ENCODE data around the gene SLX4IP. TPM values are rescaled to one million over a fixed set of nuclear protein-coding genes. Genes with fewer than 3 reads are reported as not detected.

The SLX4IP gene
- total and polyA plus RNA-seq, 2 of the 13 experiments (the other 11 are each of a cell fraction or from before 2014, with no cell fraction given), result 3.6 to 7.3 TPM

DNA sequence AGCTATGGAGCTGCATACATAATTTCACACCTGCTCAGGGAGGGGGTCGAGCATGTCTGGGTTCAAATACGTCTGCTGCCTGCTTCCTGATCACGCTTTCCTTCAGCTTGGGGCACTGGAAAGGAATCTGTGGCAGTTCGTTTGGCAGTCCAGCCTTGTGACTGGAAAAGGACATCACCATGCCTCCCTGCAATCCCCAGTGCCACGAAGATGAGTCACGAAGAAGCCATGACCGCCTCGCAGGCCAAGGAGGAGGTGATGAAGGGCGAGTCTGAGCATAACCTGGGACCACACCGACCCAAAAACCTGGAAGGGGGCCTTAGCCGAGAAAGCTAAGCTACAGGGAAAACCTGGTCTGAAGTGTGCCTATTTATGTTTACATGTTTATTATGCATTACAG is 225.6 kb downstream of the SLX4IP start (continued):
- TF ChIP-seq BHLHE40 (IDR thresholded peaks at IDR 0.05; ENCODE audit: low read length) (no peak), ZFP36L1 (CRISPR knock-in tag; IDR thresholded peaks at IDR 0.05) (no peak), ZSCAN31 (CRISPR knock-in tag; IDR thresholded peaks at IDR 0.05; ENCODE audit: low read depth) (no peak)
- TF ChIP-seq, protein P1, sequence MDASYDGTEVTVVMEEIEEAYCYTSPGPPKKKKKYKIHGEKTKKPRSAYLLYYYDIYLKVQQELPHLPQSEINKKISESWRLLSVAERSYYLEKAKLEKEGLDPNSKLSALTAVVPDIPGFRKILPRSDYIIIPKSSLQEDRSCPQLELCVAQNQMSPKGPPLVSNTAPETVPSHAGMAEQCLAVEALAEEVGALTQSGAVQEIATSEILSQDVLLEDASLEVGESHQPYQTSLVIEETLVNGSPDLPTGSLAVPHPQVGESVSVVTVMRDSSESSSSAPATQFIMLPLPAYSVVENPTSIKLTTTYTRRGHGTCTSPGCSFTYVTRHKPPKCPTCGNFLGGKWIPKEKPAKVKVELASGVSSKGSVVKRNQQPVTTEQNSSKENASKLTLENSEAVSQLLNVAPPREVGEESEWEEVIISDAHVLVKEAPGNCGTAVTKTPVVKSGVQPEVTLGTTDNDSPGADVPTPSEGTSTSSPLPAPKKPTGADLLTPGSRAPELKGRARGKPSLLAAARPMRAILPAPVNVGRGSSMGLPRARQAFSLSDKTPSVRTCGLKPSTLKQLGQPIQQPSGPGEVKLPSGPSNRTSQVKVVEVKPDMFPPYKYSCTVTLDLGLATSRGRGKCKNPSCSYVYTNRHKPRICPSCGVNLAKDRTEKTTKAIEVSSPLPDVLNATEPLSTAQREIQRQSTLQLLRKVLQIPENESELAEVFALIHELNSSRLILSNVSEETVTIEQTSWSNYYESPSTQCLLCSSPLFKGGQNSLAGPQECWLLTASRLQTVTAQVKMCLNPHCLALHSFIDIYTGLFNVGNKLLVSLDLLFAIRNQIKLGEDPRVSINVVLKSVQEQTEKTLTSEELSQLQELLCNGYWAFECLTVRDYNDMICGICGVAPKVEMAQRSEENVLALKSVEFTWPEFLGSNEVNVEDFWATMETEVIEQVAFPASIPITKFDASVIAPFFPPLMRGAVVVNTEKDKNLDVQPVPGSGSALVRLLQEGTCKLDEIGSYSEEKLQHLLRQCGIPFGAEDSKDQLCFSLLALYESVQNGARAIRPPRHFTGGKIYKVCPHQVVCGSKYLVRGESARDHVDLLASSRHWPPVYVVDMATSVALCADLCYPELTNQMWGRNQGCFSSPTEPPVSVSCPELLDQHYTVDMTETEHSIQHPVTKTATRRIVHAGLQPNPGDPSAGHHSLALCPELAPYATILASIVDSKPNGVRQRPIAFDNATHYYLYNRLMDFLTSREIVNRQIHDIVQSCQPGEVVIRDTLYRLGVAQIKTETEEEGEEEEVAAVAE (CRISPR knock-in tag; IDR thresholded peaks at IDR 0.05; ENCODE audit: borderline replicate concordance), result no peak

DNA sequence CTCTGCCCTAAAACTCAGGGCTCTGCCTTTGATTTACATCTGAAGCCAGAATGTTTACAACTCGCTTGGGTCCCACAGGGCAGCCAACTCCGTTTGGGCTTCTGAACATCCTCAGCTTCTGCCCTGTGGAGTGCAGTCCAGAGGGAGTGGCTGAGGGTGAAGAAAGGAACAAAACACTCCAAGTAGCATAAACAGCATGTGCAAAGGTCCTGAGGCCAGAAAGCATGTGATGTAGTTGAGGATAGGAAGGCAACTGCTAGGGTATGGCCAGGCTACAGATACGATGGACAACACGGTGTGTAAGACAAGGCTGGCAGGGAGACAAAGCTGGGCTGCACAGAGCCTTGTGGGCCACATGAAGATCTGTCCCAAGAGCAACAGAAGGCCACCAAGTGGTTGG is 226.2 kb downstream of the SLX4IP start:
- Histone ChIP-seq H3K4me2 (ENCODE audit: low read depth, low read length) (no peak overlapping the region), H3K9me3 (ENCODE audit: low read length) (no peaks in the 10 kb centered on the region), H3K36me3 (replicated peaks in 1 of 2; ENCODE audit: control insufficient read depth in 1 of 2, insufficient read depth in 2 of 2, low read length in 2 of 2) (peaks cover 60 to 86% of the 10 kb centered on the region in 2 experiments), H3K4me3 (replicated peaks in 1 of 3; ENCODE audit: insufficient read depth in 1 of 3, low read depth in 2 of 3, low read length in 3 of 3) (no peak overlapping the region), H3K27me3 (ENCODE audit: control insufficient read depth in 1 of 2, insufficient read depth in 2 of 2, low read length in 2 of 2) (no peaks in the 10 kb centered on the region), H3K79me2 (ENCODE audit: insufficient read depth, low read length) (peaks cover 88% of the 10 kb centered on the region), H2AFZ (ENCODE audit: low read length) (no peak overlapping the region), H3K9ac (ENCODE audit: insufficient read depth, low read depth, low read length) (no peak overlapping the region), H4K20me1 (ENCODE audit: insufficient read depth, low read length) (peaks cover 40% of the 10 kb centered on the region), H3K27ac (ENCODE audit: extremely low read length, insufficient read depth, low read length) (no peak overlapping the region), H3K4me1 (ENCODE audit: insufficient read depth, low read length) (peaks cover 76% of the 10 kb centered on the region)
- CTCF ChIA-PET (ENCODE audit: low intra/inter-chr PET ratio, low total read pairs), result no interaction called here
- ATAC-seq (no peak), DNase-seq (ENCODE audit: low spot score) (no peak), FAIRE-seq (no peak)
- intact Hi-C loops (cut with micrococcal nuclease; ENCODE audit: unreplicated experiment), result loop anchor here (10.0 kb wide), 1 partner anchor 196 kb away; no protein-coding TSS in a partner anchor
- POLR2A ChIA-PET, result interaction anchor here (2.7 kb wide), 1 partner anchor 12 kb away, joined by 39 read pairs; the partner anchor contains the start of gene JAG1
- BruUV-seq (replicated peaks), result no TSS peak
- WGBS (ENCODE audit: low lambda C conversion rate), result 89% methylated on average over 4 of the region's 4 CpGs
- peak; percentile 91 for TF ChIP-seq ZMYM3 (CRISPR knock-in tag; IDR thresholded peaks at IDR 0.05)
- TF ChIP-seq, protein P2, sequence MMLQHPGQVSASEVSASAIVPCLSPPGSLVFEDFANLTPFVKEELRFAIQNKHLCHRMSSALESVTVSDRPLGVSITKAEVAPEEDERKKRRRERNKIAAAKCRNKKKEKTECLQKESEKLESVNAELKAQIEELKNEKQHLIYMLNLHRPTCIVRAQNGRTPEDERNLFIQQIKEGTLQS (CRISPR knock-in tag; IDR thresholded peaks at IDR 0.05), result no peak
- TF ChIP-seq BRD4 (CRISPR knock-in tag; IDR thresholded peaks at IDR 0.05), result no peak
- TF ChIP-seq RBM22 (optimal IDR thresholded peaks at IDR 0.05; ENCODE audit: low read length), result peak; percentile 89
- peak; percentile 51; the same call in 1 of the 2 replicates for TF ChIP-seq CHD4 (IDR thresholded peaks at IDR 0.05; ENCODE audit: borderline replicate concordance, low read length)
- TF ChIP-seq ELF3 (CRISPR knock-in tag; IDR thresholded peaks at IDR 0.05), result no peak
- peak in 1 of 2 experiments; percentile 6; a peak in 1 of 4 replicates for TF ChIP-seq POLR2A (IDR thresholded peaks at IDR 0.05; ENCODE audit: insufficient read depth in 1 of 2, low read depth in 2 of 2, low read length in 2 of 2)
- no peak for TF ChIP-seq KAT2B (IDR thresholded peaks at IDR 0.05; ENCODE audit: borderline replicate concordance, low read depth, low read length)
- in situ Hi-C loops (cut with HindIII; ENCODE audit: extremely low pct_ligation_motif_present, low pct_unique_long_range_greater_than_20kb), result loop anchor here (5.0 kb wide), 1 partner anchor 109 kb away; no protein-coding TSS in a partner anchor
